Activated naive CD4-positive, alpha-beta T cell (primary cell): ENCODE measurements around the gene CEMIP.

ENCODE experiments used
- DNase-seq, 4 experiments: peaks; one replicate each; lab custom pipeline; 2025; lab: John Stamatoyannopoulos, UW

The CEMIP gene

DNA sequence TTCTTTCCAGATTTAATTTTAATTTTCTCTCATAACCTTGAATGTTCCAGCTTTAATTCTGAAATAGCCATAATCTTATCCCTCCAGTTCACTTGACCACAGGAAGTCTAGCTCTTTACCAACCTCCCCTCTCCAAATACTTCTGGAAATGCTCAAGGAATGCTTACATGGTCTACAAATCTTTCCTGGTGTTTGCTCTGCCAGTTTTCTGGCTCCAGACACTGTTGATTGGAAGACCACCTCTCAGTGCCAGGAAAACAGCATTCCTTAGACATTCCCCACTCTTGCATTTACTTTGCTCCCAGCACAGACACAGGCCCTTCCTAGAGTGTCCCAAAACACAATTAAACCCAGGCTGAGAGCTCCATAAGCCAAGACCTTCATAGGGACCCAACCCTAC is 111.8 kb downstream of the CEMIP start:
- DNase-seq: no peak

DNA sequence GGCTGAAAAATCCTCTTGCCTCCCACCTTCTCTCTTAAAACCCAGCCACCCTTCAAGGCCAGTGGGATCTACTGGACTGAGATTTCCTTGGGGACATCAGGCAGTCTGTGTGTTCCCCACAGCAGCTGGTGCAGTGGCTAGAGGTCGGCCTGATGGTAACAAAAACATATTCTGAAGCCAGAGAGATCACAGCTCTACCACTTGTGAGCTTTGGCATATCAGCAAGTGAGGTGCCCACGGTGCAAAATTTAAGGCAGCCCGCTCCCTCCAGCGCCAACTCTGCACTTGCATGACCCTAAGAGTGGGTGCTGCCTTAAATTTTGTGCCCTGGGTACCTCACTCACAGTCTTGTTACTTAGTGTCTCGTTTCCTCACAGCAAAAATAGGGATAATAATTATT is 113.2 kb downstream of the CEMIP start:
- DNase-seq: no peak

DNA sequence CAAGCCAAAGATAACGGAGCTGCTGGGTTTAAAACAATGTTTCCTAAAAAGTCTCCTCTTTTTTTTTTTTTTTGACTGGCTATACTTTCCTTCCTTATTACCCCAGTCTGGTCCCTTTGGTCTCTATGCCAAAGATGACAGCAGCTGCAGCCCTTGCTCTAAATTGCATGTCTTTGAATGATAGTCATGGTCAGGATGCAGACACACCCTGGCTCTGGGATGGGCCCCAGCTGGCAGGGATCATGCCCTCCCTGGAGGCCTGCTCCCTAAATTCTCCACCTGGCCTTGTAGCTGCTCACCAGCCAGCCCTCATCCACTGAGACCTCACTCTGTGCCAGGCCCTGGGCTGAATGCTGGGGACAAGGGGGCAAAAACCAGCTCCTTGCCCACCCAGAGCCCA is 114.6 kb downstream of the CEMIP start:
- DNase-seq: no peak

DNA sequence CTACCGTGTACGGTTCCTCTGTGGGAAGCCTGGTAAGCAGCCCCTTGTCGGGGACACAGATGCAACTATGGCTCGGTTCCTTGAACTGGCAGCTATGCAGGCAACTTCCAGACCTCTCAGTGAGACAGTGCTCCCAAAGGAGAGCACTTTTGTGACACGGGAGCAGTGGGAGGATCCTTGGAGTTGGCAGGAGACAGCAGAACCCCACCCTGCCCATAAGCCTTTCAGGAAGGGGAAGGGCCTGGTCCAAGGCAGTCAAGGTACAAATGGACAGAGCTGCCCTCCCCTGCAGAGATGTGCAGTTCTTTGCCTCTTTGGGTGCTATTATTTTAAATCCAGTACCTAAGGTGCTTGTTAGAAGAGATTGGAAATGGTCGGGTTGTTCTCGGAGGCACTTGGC is 115.9 kb downstream of the CEMIP start:
- no peak for DNase-seq

DNA sequence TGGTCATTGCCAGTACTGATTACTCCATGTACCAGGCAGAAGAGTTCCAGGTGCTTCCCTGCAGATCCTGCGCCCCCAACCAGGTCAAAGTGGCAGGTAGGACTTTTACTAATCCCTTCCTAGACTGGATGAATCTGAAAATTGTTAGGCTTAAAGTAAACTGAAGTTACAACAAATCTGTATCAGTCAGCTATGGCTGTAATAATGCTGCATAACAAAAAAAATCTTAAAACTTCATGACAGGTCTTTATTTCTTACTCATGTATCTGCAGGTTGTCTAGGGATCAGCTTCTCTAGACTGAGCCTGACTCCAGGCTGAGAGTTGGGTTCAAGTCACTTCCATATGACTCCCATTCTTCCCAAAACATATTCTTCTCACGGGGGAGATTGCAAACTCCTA is 116.8 kb downstream of the CEMIP start:
- DNase-seq: no peak

DNA sequence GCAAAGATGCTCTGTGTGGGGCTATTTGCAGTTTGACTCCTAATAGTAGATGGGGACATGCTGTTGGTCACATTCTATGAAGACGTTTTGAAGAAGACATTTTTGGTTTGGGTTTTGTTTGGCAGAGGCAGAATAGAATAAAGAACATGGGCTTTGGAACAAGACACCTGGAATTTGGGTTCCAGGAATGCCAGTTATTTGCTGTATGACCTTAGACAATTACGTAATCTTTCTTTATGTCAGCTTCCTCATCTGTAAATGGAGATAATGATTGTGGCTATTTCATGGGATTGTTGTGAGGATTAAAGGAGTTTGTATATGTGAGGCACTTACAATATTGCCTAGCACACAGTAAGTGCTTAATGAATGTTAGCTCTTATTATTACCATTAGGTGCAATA is 118.9 kb downstream of the CEMIP start:
- DNase-seq: no peak

DNA sequence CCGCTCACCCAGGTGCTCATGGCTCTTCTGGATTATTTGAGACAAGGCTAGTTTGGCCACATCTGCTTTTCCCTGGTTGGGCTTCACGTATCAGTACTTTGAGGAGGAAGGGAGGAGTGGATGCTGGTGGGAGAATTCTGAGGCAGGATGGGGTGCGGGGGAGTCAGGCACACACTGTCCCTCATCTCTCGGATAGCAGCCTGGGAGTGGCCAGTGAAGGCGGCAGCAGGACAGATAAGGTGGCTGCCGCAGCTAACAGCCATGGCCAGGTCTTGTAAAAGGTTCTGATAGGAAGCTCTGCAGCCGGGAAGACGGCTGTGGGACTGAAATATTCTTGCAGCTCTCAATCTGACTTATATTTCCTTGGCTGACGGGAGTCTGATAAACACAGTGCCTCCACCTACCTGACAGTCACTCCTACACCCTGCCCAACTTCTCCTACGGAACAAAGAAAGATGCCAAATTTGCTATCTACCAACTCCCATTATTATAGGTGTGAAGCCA is 123.2 kb downstream of the CEMIP start:
- DNase-seq: no peak

DNA sequence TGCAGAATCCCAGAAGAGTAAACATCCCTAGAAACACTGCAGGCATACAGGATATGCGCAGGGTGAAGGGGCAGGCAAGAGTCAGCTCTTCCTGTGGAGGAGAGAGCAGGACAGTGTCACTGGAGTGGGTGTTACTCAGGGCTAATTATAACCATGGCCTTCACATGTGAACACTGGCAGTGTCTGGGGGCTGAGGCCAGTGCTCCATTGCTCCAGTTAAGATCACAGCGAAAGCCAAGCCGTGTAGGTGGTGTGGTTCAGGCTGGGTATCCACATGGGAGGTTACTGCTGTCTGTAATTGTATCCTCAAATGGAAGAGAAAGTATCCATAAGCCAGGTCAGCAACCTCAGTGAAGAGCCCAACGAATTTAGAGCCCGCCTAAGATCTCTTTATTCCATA is 125.8 kb downstream of the CEMIP start:
- no peak for DNase-seq

DNA sequence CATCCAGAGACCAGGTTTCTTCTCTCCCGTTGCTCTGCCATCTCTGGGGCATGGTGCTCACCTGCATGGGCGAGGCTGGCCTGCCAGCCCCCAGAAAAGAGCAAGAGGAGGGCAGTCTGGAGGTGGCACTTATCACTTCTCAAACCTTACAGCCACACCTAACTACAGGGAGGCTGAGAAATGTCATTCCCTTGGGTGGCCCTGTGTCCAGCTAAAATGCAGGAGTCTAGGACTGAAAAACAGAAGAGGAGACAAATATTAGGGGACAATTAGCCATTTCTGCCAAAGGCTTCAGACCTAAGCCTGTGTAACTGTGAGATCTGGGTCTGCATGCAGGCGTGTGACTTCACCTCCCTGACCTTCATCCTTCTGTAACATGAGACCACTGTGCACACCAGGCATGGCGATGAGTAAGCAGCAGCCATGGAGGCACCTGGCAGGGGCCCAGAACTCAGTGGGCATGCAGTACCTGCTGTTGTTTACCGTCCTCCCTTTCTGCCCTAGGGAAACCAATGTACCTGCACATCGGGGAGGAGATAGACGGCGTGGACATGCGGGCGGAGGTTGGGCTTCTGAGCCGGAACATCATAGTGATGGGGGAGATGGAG is 127.1 kb downstream of the CEMIP start:
- no peak for DNase-seq

DNA sequence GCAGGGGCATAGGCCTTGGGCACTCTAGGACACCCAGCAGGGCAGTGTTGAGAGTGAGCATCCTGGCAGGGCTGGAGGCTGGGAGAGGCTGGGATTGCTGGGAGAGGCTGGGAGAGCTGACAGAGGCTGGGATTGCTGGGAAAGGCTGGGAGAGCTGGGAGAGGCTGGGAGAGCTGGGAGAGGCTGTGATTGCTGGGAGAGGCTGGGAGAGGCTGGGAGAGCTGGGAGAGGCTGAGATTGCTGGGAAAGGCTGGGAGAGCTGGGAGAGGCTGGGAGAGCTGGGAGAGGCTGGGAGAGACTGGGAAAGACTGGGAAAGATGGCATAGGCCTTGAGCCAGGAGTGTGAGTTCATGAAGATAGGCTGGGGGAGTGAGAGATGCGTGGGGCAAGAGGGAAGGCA is 132.7 kb downstream of the CEMIP start:
- DNase-seq: no peak

DNA sequence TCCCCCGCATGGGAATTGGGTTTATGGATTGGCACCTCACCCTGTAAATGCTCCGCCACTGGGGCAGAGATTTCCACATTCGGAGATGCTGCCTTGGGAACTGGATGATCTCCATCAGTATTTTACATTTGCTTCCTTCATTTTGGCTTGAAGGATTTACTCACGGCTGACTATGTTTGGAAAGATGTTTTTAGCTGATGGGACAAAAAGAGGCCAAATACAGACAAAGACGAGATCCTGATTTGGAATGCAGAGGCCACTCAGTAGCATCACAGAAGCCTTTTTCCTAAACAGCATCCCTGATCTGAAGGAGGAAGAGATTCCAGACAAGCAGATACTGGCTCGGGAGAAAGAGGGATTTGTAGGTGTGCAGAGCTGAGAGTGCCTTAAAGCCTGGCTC is 133.5 kb downstream of the CEMIP start:
- no peak for DNase-seq

DNA sequence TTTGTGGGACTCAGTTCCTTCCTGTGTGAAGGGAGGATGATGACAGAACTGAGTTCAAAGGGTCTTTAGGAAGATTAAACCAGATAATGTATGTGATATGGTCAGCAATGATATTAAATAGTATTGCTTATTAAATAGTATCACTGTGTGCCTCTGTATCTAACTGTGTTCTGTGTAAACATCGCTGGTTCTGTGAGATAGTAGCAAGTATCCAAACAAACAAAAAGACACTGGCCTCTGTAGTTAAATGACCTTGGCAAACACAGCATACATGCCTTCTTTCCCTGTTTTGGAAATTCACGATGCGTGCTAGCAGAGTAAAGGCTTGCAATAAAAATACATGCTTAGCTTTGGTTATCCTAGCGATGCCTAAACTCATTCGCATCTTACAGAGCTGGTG is 134.4 kb downstream of the CEMIP start:
- no peak for DNase-seq

DNA sequence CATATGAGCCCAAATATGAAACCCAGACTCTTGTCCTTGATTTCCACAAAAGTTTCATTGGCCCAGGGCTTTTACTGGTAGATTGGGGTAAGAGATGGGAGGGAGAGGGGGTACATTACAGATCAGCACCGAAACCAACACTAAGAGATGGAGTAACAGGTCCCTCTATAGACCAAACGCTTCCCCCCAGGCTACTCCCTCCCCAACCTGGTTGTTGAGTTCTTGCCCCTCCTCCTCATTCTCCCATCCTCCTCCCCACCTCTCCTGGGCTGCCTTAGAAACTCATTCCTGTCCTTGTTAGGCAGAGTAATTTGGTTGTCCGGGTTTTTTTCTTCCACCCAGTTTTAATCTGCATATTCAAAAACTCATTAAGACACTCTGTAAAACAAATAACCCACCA is 136.3 kb downstream of the CEMIP start:
- DNase-seq: no peak

DNA sequence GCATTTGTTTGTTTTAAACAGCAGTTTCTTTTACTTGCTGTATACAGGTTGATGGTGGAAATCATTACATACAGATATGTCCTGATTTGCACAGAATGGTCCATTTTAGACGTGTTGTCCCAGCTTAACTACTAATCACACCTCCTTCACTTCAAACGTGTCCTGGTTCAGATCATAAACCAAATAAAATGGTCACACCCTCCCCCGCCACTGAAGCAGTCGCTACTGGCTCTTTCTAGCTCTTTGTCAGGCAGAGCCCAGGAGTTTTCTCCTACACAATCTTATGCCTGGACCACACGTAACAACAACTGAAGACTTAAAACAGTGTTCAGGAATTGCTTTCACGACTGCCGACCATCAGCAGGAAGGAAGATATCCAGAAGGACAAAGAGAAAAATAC is 136.9 kb downstream of the CEMIP start:
- no peak for DNase-seq

DNA sequence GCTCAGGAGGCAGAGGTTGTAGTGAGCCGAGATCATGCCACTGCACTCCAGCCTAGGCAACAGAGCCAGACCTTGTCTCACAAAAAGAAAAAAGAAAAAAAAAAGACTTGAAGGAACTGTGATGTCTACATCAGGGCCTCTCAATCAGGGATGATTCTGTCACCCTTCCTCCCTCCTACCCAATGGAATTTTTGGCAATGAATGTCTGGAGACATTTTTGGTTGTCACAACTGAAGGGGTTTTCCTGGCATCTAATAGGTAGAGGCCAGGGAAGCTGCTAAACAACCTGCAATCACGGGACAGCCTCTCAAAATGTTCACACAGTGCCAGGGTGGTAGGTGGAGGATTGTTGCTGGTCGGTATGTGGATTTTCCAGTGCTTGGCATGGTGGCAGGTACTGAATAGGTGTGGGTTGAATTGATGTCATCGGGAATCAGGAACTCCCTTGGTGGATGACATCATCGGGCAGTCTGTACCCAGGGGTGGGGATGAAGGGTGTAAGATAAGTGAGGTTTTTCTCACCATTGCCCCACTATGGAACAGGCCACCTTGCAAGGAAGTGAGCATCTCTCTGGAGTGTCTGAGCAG is 139.1 kb downstream of the CEMIP start:
- no peak for DNase-seq

DNA sequence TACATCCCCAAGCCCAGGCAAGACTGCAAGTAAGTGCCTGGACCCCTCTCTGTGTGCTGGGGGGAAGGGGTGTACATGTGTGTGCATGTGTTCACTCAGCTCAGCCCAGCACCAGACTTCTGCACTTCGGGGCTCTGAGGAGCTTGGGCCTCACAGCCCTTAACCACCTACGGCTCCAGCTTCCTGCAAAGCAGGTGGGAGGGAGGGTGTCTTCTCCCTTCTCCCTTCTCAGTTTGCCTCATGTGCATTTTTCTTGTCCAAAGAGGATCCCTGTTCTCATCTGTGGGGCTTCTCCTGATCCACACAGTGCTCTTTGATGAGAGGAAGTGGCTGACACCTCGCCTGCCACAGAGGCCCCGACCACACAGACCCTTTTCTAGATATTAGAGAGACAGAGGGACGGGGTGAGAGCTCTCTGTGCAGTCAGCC is 141.1 kb downstream of the CEMIP start:
- no peak for DNase-seq

DNA sequence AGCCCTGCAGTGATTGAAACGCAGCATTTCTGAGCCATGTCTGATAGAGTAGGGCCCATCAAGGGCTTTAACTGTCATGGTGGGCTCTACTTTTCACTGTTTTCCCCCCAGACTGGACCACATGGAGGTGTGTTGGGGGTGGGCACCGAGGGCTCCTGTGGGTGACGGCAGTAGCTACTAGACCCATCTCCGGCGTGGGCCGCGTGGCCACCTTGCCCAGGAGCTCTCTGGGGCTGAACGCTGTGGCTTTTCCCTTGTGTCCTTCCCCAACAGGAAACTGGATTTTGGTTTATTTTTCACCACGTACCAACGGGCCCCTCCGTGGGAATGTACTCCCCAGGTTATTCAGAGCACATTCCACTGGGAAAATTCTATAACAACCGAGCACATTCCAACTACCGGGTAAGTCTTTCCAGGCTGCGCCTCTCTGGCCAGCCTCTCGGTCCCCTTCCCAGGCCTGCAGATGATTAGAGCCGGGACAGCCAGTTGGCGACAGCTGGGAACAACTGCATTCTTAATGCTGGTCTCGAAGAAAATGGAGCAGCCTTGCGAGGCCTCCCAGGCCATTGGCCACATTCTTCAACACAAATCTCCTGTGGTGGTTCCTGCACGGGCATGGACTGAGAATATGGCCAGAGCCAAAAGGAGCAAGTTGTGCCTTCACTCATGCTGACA is 142.7 kb downstream of the CEMIP start:
- DNase-seq: no peak

DNA sequence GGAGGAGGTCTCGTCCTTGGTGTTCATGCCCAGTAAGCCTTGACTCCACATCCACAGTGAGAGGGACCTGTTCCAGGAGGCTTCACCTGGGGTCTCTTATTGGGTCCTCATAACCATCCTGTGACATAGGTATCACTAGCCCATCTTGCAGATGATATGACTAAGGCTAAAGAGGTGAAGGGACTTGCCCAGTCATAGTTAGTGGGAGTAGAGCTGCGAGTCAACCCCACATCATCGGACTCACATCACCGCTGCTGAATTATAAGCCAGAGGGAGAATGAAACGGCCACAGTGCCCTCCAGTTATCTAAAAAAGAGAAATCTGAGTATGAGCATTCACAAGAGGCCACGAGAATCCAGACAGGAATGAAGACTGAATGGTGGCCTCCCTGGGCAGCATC is 144.5 kb downstream of the CEMIP start:
- DNase-seq: no peak

DNA sequence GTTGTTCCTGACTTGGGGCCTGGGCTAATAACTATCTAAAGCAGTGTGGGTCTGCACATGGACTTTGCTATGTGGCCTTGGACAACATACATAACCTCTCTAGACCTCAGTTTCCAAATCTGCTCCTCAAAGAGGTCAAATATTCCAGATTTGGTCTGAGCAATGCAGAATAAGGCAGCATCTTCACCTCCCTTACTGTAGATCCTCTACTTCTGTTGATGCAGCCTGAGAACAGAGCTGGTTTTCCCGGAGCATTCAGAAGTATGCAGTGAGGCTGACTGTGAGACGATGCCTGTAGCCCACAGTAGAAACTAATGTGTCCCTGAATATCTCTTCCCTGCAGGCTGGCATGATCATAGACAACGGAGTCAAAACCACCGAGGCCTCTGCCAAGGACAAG is 145.1 kb downstream of the CEMIP start:
- no peak for DNase-seq

DNA sequence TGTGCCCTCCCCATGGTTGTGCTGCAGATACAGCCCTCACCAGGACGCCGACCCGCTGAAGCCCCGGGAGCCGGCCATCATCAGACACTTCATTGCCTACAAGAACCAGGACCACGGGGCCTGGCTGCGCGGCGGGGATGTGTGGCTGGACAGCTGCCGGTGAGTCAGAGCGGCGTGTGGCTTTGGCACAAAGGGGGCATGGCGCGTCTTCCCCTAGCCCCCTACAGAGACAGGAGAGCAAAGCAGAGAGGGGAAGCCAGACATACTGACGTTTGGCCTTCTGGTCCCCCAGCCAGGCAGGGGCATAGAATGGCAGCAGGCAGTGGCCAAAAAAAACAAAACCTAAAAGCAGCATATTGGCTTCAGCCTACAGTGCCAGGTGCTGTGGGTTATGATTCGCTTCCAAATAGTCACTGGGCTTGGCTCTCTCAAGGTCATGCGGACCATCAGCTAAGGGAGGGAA is 146.5 kb downstream of the CEMIP start:
- no peak for DNase-seq

DNA sequence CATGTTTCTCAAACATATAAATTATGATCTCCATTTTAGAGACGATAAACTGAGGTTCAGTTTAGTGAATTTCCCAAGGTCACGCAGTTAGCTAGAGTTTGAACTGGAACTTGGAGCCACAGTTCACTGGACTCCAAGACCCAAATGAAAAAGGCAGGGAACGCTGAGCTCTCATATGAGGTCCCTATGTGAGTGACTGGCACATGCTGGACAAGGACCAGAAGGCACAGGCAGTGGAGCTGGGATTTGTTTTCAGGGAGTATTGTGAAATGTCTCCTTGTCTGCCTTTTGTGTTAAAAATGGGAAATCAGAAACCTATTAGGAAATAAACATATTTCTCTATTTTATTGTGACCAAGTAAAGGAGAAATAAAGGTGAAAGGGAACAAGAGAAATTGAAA is 147.0 kb downstream of the CEMIP start:
- DNase-seq: no peak

DNA sequence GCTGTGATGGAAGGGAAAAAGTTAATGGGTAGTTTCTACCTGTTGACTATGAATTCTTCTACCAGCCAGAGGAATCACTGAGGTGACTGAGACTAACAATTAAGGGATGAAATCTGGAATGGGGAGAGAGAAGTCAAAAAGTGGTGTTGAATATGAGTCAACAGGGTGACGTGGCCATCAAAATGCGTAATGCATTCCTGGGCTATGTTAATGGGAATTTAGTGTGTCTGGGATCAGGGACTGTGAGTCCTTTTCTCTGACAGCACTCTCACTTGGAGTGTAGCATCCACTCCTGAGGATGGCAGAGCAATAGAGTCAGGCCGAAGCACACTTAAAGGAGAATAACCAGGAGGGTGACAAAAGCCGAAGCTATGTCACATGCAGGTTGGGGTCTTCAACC is 150.1 kb downstream of the CEMIP start:
- no peak for DNase-seq

DNA sequence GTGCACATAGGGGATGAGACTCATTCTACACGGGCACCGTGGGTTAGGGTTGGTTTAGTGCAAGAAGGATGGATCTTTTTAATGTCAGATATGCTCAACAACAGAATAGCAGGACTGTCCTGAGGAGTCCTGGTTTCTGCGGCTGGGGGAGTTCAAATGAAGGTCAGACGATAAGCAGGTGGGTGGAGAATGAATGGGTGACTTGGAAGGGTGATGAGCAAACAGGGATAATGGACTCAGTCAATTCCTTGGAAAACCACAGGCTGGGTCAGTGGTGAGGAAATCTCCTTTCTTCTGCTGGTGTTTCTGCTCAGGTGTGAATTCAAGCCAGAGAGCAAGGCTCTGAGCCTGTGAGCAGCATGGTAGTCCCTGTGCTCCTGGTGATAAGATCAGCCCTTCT is 150.5 kb downstream of the CEMIP start:
- DNase-seq: no peak

DNA sequence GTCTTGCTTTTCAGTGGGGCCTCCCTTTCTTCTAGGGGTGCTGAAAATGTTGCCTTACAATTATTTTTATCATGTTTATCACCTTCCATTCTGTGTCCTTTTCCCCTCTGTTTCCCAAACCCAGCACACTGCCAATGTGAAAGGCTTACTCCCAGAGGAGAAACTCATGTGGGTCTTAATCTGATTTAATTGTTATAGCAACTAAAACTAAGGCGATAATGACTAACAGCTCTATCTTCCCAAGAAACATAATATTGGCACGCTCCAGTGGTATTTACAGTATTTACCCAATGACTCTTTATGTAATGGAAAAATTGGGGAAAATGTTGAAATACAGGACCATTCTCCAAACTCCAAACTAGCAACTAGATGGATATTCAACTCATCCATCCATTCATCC is 152.0 kb downstream of the CEMIP start:
- no peak for DNase-seq
